Colonic mucosa (tissue), 4 donors: ENCODE results near the gene VAV2. TPM values are rescaled to one million over a fixed set of nuclear protein-coding genes. Genes with fewer than 3 reads are reported as not detected.

ENCODE experiments used
- DNase-seq: peaks from one replicate; pipeline ENCODE4 v3.0.0-alpha.2; 2020
- H3K27ac ChIP-seq: fragments of 200-600 bp; one replicate; pipeline ENCODE4 v1.8.0; 2021
- H3K27me3 ChIP-seq: fragments of 200-600 bp; one replicate; pipeline ENCODE4 v1.8.0; 2021
- H3K36me3 ChIP-seq: fragments of 200-600 bp; one replicate; pipeline ENCODE4 v1.8.0; 2021
- H3K4me1 ChIP-seq: fragments of 200-600 bp; one replicate; pipeline ENCODE4 v1.8.0; 2021; ENCODE audit warnings: mild to moderate bottlenecking
- H3K4me3 ChIP-seq: fragments of 200-600 bp; one replicate; pipeline ENCODE4 v1.8.0; 2021
- H3K9ac ChIP-seq, 2 donors: one replicate each; pipeline ENCODE4 v1.7.0; 2013; ENCODE audit warnings: control low read depth in 2 of 2, low read depth in 2 of 2, low read length in 2 of 2
- H3K9me3 ChIP-seq: fragments of 200-600 bp; one replicate; pipeline ENCODE4 v1.8.0; 2021
- intact Hi-C: fragments of 100-400 bp; cut with DNase I; formaldehyde crosslinking; loops from one replicate; pipeline ENCODE4 v1.14.1; 2022
- total RNA-seq, 2 donors: library from RNA; stranded (reverse); fragmentation: NEBNext Ultra II Directional in 1 of 2; extraction: Animal tissue kit (Norgen Biotek cat#: 25700) in 1 of 2; gene quantifications; one replicate each; pipeline ENCODE4 v1.2.1, GENCODE V29; 2021
- TF ChIP-seq, protein P1 (sequence below): fragments of 200-600 bp; IDR thresholded peaks from one replicate; pipeline ENCODE4 v1.8.0; 2022; ENCODE audit warnings: antibody characterized with exemption, mild to moderate bottlenecking
- donor health status: healthy.
- donor health status: DM: no; HTN: no; CAD: no.
- donor health status: DM: no; HTN: no; CAD: no.

Gene VAV2
- total RNA-seq, 2 donors from 2014 or later: 30.7 to 45.1 TPM

DNA sequence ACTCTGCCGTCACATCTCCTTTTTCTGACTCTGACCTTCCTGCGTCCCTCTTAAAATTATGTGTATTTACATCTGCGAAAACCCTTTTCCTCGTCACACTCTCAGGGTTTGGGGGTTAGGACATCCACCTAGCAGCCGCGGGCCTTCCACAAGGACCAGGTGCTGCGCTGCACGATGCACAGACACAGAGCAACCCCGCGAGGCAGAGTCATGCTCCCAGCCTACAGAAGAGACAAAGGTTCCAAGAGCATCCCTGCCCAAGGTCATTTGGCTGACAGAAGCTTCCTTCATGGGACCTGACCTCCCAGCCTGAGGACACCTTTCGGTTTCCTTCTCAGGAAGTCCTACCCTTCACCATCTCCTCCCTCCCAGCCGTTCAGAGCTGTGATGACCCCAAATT lies 135.3 kb downstream of the VAV2 start:
- no peaks in the 10 kb centered on the region for H3K9me3 ChIP-seq
- no peak overlapping the region for H3K4me3 ChIP-seq
- TF ChIP-seq, protein P1, sequence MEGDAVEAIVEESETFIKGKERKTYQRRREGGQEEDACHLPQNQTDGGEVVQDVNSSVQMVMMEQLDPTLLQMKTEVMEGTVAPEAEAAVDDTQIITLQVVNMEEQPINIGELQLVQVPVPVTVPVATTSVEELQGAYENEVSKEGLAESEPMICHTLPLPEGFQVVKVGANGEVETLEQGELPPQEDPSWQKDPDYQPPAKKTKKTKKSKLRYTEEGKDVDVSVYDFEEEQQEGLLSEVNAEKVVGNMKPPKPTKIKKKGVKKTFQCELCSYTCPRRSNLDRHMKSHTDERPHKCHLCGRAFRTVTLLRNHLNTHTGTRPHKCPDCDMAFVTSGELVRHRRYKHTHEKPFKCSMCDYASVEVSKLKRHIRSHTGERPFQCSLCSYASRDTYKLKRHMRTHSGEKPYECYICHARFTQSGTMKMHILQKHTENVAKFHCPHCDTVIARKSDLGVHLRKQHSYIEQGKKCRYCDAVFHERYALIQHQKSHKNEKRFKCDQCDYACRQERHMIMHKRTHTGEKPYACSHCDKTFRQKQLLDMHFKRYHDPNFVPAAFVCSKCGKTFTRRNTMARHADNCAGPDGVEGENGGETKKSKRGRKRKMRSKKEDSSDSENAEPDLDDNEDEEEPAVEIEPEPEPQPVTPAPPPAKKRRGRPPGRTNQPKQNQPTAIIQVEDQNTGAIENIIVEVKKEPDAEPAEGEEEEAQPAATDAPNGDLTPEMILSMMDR: no peak
- no peak for DNase-seq
- no peak overlapping the region for H3K9ac ChIP-seq
- no peak overlapping the region for H3K27ac ChIP-seq
- H3K4me1 ChIP-seq: peaks cover 6% of the 10 kb centered on the region
- H3K27me3 ChIP-seq: no peaks in the 10 kb centered on the region
- intact Hi-C loops: no loop called here
- H3K36me3 ChIP-seq: no peaks in the 10 kb centered on the region

DNA sequence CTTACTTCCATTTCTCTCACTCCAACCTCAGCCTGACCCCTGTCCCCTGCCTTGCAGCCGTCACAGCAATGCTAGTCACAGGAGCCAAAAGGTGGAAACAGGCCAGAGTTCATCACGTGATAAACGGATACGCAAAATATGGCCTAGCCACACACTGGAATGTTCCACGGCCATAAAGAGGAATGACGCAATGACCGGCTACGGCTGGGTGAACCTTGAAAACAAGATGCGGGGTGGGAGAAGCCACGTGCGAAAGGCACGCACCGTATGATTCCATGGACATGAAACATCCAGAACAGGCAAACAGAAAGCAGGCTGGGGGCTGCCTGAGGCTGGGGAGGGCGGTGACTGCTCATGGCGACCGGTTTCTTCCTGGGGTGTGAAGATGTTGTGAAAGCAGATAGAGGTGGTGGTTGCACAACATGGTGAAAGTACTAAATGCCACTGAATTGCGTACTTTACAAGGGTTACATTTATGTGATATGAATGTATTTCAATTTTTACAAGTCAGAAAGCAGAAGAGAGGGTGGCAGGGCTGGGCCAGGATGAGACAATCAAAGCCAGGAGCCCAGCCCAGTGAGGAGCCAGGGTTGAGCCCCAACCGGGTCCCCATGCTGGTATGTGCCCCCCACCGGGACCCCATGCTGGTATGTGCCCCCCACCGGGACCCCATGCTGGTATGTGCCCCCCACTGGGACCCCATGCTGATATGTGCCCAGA lies 136.2 kb downstream of the VAV2 start:
- Histone ChIP-seq H3K9ac (peak overlapping the region in 1 of 2 donors; percentile 42), H3K4me3 (no peak overlapping the region), H3K27ac (peak overlapping the region; percentile 54), H3K36me3 (no peaks in the 10 kb centered on the region), H3K4me1 (peaks cover 6% of the 10 kb centered on the region), H3K9me3 (no peaks in the 10 kb centered on the region), H3K27me3 (no peaks in the 10 kb centered on the region)
- TF ChIP-seq, protein P1: no peak
- DNase-seq: peak; percentile 87
- intact Hi-C loops: no loop called here

DNA sequence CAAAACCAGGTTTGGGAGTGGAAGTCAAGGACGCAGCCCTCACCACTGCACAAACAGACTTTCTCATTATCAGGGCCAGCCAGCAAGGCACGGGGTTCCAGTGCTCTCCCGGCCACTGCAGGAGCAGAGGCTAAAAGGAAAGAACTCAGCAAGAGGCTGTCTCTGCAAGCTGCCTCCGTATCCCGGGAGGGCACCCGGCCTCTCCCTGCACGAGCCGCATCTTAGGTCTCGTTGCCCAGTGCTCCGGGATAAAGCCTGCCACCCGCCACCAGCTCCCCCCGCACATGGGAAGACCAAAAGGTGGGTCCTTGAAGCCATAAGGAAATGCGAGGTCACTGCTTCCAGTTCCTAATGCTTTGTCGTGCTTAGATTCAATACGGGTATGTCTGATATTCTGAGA lies 136.8 kb downstream of the VAV2 start:
- Histone ChIP-seq H3K9me3 (no peaks in the 10 kb centered on the region), H3K9ac (peak overlapping the region; percentile 41 to 42), H3K36me3 (no peaks in the 10 kb centered on the region), H3K27me3 (no peaks in the 10 kb centered on the region), H3K27ac (peak overlapping the region; percentile 54), H3K4me3 (no peak overlapping the region), H3K4me1 (peaks cover 6% of the 10 kb centered on the region)
- TF ChIP-seq, protein P1: no peak
- intact Hi-C loops: no loop called here
- DNase-seq: no peak

DNA sequence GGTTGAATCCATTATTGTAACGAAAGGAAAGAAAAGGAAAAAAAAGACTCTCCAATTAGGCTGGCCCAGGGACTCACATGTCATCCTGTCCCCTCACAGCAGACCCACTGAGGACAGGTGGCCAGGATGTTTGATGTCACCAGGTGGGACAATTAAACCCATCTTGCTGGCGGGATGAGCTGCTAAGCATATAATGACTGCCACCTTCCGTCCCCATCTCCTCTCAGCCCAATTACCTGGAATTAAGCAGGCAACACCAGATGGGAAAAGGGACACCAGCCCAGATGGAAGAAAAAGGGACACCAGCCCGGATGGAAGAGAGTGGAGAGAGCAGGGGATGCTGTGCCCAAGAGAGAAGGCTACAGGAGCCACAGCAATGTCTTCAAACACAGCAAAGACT lies 137.4 kb downstream of the VAV2 start:
- TF ChIP-seq, protein P1: no peak
- H3K27me3 ChIP-seq: no peaks in the 10 kb centered on the region
- no peaks in the 10 kb centered on the region for H3K9me3 ChIP-seq
- DNase-seq: no peak
- peaks cover 6% of the 10 kb centered on the region for H3K4me1 ChIP-seq
- no peak overlapping the region for H3K4me3 ChIP-seq
- H3K27ac ChIP-seq: peak overlapping the region; percentile 54
- no peaks in the 10 kb centered on the region for H3K36me3 ChIP-seq
- intact Hi-C loops: no loop called here
- peak overlapping the region in 1 of 2 donors; percentile 42 for H3K9ac ChIP-seq

DNA sequence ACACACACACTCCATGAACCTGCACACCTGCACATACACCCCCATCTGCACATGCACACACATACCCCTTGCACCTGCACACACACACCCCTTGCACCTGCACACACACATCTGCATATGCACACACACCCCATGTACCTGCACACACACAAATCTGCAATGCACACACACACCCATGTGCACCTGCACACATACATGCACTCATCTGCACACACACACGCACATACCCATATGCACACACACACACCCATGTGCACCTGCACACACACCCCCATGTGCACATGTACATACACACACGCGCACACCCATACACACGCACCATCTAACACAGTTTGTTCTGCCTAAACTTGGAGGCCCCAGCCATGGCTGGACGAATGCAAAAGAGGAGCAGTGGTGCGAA lies 138.1 kb downstream of the VAV2 start:
- Histone ChIP-seq H3K9ac (no peak overlapping the region), H3K4me1 (peaks cover 6% of the 10 kb centered on the region), H3K4me3 (no peak overlapping the region), H3K36me3 (no peaks in the 10 kb centered on the region), H3K9me3 (no peaks in the 10 kb centered on the region), H3K27me3 (no peaks in the 10 kb centered on the region), H3K27ac (no peak overlapping the region)
- DNase-seq: no peak
- TF ChIP-seq, protein P1: no peak
- intact Hi-C loops: no loop called here
